Measurements from ENCODE around the gene RPS27A. TPM values are rescaled to one million over a fixed set of nuclear protein-coding genes. Genes with fewer than 3 reads are reported as not detected.

RPS27A gene
- total and polyA plus RNA-seq, 9 of the 15 experiments (the other 6 are each of a cell fraction or from before 2014, with no cell fraction given): 1,383 to 3,282 (median 2,242) TPM

GRCh38 chr2:55282110-55282917 is 49.8 kb downstream of the RPS27A start (continued):
- TF ChIP-seq ATF1 (CRISPR knock-in tag; IDR thresholded peaks at IDR 0.05): no peak
- TF ChIP-seq ATF1 (tag; IDR thresholded peaks at IDR 0.05): peak; percentile 71
- no peak for TF ChIP-seq LEF1 (IDR thresholded peaks at IDR 0.05)
- TF ChIP-seq ZNF184 (CRISPR knock-in tag; IDR thresholded peaks at IDR 0.05): no peak
- no peak for TF ChIP-seq ZNF318 (IDR thresholded peaks at IDR 0.05; ENCODE audit: borderline replicate concordance in 1 of 2, low read depth in 1 of 2)
- peak; percentile 33; the same call in 1 of the 2 replicates for TF ChIP-seq KLF13 (tag; IDR thresholded peaks at IDR 0.05; ENCODE audit: borderline replicate concordance, low read depth)
- no peak for TF ChIP-seq PURB (CRISPR knock-in tag; IDR thresholded peaks at IDR 0.05; ENCODE audit: low read depth)
- TF ChIP-seq MYC (IDR thresholded peaks at IDR 0.05; ENCODE audit: low read depth, low read length): peak; percentile 78
- TF ChIP-seq MYC (CRISPR knock-in tag; IDR thresholded peaks at IDR 0.05; ENCODE audit: borderline replicate concordance, low read depth): peak; percentile 82; the same call in 1 of the 2 replicates
- peak; percentile 67; the same call in 1 of the 2 replicates for TF ChIP-seq CREB1 (IDR thresholded peaks at IDR 0.05)
- peak; percentile 66; the same call in 1 of the 2 replicates for TF ChIP-seq CREB1 (CRISPR knock-in tag; IDR thresholded peaks at IDR 0.05)
- TF ChIP-seq HMGXB4 (CRISPR knock-in tag; IDR thresholded peaks at IDR 0.05): 0 out of 2 replicates have a peak, but pooled peaks have one; percentile 48
- TF ChIP-seq TAF7 (tag; IDR thresholded peaks at IDR 0.05): peak; percentile 51
- TF ChIP-seq RBFOX2 (IDR thresholded peaks at IDR 0.05; ENCODE audit: low read depth, low read length): peak; percentile 98
- TF ChIP-seq HDAC8 (tag; IDR thresholded peaks at IDR 0.05): no peak
- peak; percentile 88 for TF ChIP-seq ZNF24 (IDR thresholded peaks at IDR 0.05)
